GM12878 (cell line): ENCODE results near the gene CCDC71L.

ENCODE experiments used
- CBFB ChIP-seq: IDR thresholded peaks from 2 replicates; pipeline ENCODE4 v1.6.1; 2016; ENCODE audit warnings: antibody characterized with exemption, low read depth
- CREB1 ChIP-seq: IDR thresholded peaks from 2 replicates; pipeline ENCODE4 v1.6.1; 2012; ENCODE audit warnings: low read depth, mild to moderate bottlenecking, inconsistent platforms
- JUNB ChIP-seq: IDR thresholded peaks from 2 replicates; pipeline ENCODE4 v1.6.1; 2016; ENCODE audit warnings: antibody characterized with exemption, mild to moderate bottlenecking
- NFYA ChIP-seq: IDR thresholded peaks from 2 replicates; pipeline ENCODE4 v1.6.1; 2011; ENCODE audit warnings: low read depth, mild to moderate bottlenecking, low read length, improper control_type of control experiment, borderline replicate concordance
- ZNF274 ChIP-seq: IDR thresholded peaks from one replicate; pipeline ENCODE4 v1.8.0; 2011; ENCODE audit not compliant: insufficient read length, insufficient read depth

GRCh38 chr7:106619213-106619612 is 41.7 kb downstream of the CCDC71L start:
- TF ChIP-seq JUNB, result no peak
- no peak for TF ChIP-seq CBFB
- TF ChIP-seq CREB1, result no peak
- TF ChIP-seq NFYA, result no peak
- no peak for TF ChIP-seq ZNF274
